OCI-LY1 (cell line): ENCODE data around the gene ZNF627.

Experiments used
- H2AFZ ChIP-seq: fragments of 200-600 bp; sonication (generic), shearing (Covaris generic); 2 replicates; pipeline ENCODE4 v1.6.0; 2014; ENCODE audit warnings: antibody characterized with exemption, mild to moderate bottlenecking, low read length
- H3F3A ChIP-seq: fragments of 200-600 bp; sonication (generic), shearing (Covaris generic); 2 replicates; pipeline ENCODE4 v1.6.0; 2014; ENCODE audit warnings: mild to moderate bottlenecking, antibody characterized with exemption, low read length, moderate library complexity; ENCODE audit not compliant: insufficient read depth
- H3K27ac ChIP-seq: fragments of 200-600 bp; sonication (generic); 2 replicates; pipeline ENCODE4 v1.5.1; 2014; ENCODE audit warnings: low read length, mixed run types, mild to moderate bottlenecking, low read depth; ENCODE audit not compliant: poor library complexity, severe bottlenecking
- H3K27me3 ChIP-seq: fragments of 200-600 bp; sonication (generic); 2 replicates; pipeline ENCODE4 v1.6.0; 2014; ENCODE audit warnings: antibody characterized with exemption, mild to moderate bottlenecking, low read length, moderate library complexity; ENCODE audit not compliant: insufficient read depth
- H3K36me3 ChIP-seq: fragments of 200-600 bp; sonication (generic); 2 replicates; pipeline ENCODE4 v1.6.1; 2014; ENCODE audit warnings: mild to moderate bottlenecking, antibody characterized with exemption, low read length, moderate library complexity, mixed read lengths; ENCODE audit not compliant: insufficient read depth
- H3K4me1 ChIP-seq: fragments of 200-600 bp; sonication (generic); 2 replicates; pipeline ENCODE4 v1.5.1; 2014; ENCODE audit warnings: mild to moderate bottlenecking, low read length, moderate library complexity; ENCODE audit not compliant: insufficient read depth, severe bottlenecking
- H3K4me2 ChIP-seq: fragments of 200-600 bp; sonication (generic), shearing (Covaris generic); 2 replicates; pipeline ENCODE4 v1.6.1; 2014; ENCODE audit warnings: low read length
- H3K4me3 ChIP-seq: fragments of 200-600 bp; sonication (generic); 2 replicates; pipeline ENCODE4 v1.5.1; 2014; ENCODE audit warnings: low read length, low read depth, mild to moderate bottlenecking, mixed read lengths; ENCODE audit not compliant: poor library complexity, severe bottlenecking
- H3K79me2 ChIP-seq: fragments of 200-600 bp; shearing (Covaris generic); 2 replicates; pipeline ENCODE4 v1.6.1; 2016; ENCODE audit warnings: mixed run types, low read length, mixed read lengths; ENCODE audit not compliant: insufficient read depth
- H3K9ac ChIP-seq: fragments of 200-600 bp; sonication (generic), shearing (Covaris generic); 2 replicates; pipeline ENCODE4 v1.6.1; 2014; ENCODE audit warnings: mild to moderate bottlenecking, low read length, mixed read lengths
- H3K9me2 ChIP-seq: fragments of 200-600 bp; sonication (generic), shearing (Covaris generic); 2 replicates; pipeline ENCODE4 v1.6.1; 2014; ENCODE audit warnings: low read depth, mild to moderate bottlenecking, low read length, mixed read lengths
- H3K9me3 ChIP-seq: fragments of 200-600 bp; shearing (Covaris generic); 2 replicates; pipeline ENCODE4 v1.6.1; 2014; ENCODE audit warnings: low read length, mixed read lengths
- H4K20me1 ChIP-seq: fragments of 200-600 bp; sonication (generic), shearing (Covaris generic); 2 replicates; pipeline ENCODE4 v1.6.0; 2016; ENCODE audit warnings: mild to moderate bottlenecking, low read length; ENCODE audit not compliant: insufficient read depth
- CTCF ChIP-seq: fragments of 200-600 bp; sonication (generic), shearing (Covaris generic); IDR thresholded peaks from 2 replicates; pipeline ENCODE4 v1.5.1; 2017; ENCODE audit warnings: mild to moderate bottlenecking, antibody characterized with exemption, low read length, moderate library complexity, mixed read lengths
- EZH2 ChIP-seq: fragments of 200-600 bp; sonication (generic), shearing (Covaris generic); IDR thresholded peaks from 2 replicates; pipeline ENCODE4 v1.8.0; 2017; ENCODE audit warnings: borderline replicate concordance, mixed run types, mild to moderate bottlenecking, antibody characterized with exemption, low read length, moderate library complexity, mixed read lengths

Gene ZNF627

GRCh38 chr19:11597202-11598102 is at the start of gene ZNF627:
Gene ZNF627, plus strand, starts transcription at chr19:11597483. Its CDS starts 145 bp downstream, at chr19:11597628.
- H2AFZ ChIP-seq = no peak within 1 kb of the TSS
- H3K79me2 ChIP-seq = 0 out of 2 replicates have a peak, but pooled peaks cover 3% of the 10 kb centered on the region
- H3K4me1 ChIP-seq = peaks cover 15% of the 10 kb centered on the region
- TF ChIP-seq EZH2 (no peak), CTCF (no peak)
- no peaks in the 10 kb centered on the region for H3K9me2 ChIP-seq
- H3K27ac ChIP-seq = peak within 1 kb of the TSS; percentile 31
- 0 out of 2 replicates have a peak, but pooled peaks cover 3% of the 10 kb centered on the region for H3K36me3 ChIP-seq
- peak within 1 kb of the TSS; percentile 75 for H3K4me2 ChIP-seq
- H3K9ac ChIP-seq = peak within 1 kb of the TSS; percentile 72
- H3F3A ChIP-seq = no peaks in the 10 kb centered on the region
- no peaks in the 10 kb centered on the region for H3K9me3 ChIP-seq
- H3K27me3 ChIP-seq = no peaks in the 10 kb centered on the region
- H4K20me1 ChIP-seq = no peaks in the 10 kb centered on the region
- peak within 1 kb of the TSS; percentile 67 for H3K4me3 ChIP-seq

GRCh38 chr19:11547929-11548700 is 49.2 kb upstream of the ZNF627 start:
- no peak for TF ChIP-seq CTCF
- no peak for TF ChIP-seq EZH2
- peaks cover 6% of the 10 kb centered on the region for H3K4me1 ChIP-seq

GRCh38 chr19:11549386-11549953 is 47.8 kb upstream of the ZNF627 start:
- Histone ChIP-seq H3K9me2 (no peaks in the 10 kb centered on the region), H3F3A (no peaks in the 10 kb centered on the region), H3K9ac (no peak overlapping the region), H3K4me3 (no peak overlapping the region), H3K4me2 (no peak overlapping the region), H3K27ac (no peak overlapping the region), H3K4me1 (peaks cover 7% of the 10 kb centered on the region), H3K79me2 (no peaks in the 10 kb centered on the region), H3K27me3 (no peaks in the 10 kb centered on the region), H3K9me3 (no peaks in the 10 kb centered on the region), H2AFZ (no peak overlapping the region), H4K20me1 (no peaks in the 10 kb centered on the region), H3K36me3 (peaks cover 23% of the 10 kb centered on the region)
- TF ChIP-seq EZH2 (no peak), CTCF (no peak)

More at GRCh38 chr19:11547929-11548700, 49.2 kb upstream of the ZNF627 start:
- Histone ChIP-seq H3F3A (no peaks in the 10 kb centered on the region), H3K79me2 (no peaks in the 10 kb centered on the region), H3K27me3 (no peaks in the 10 kb centered on the region), H3K9ac (no peak overlapping the region), H3K9me2 (no peaks in the 10 kb centered on the region), H3K4me2 (no peak overlapping the region), H3K4me3 (no peak overlapping the region), H3K36me3 (peaks cover 9% of the 10 kb centered on the region; the same call in 1 of the 2 replicates), H2AFZ (no peak overlapping the region), H4K20me1 (no peaks in the 10 kb centered on the region), H3K9me3 (no peaks in the 10 kb centered on the region), H3K27ac (no peak overlapping the region)
